Fibroblast of peridontal ligament (primary cell): ENCODE results near the gene SEPTIN5.

Experiments
- DNase-seq: peaks from one replicate; pipeline ENCODE4 v3.0.0-alpha.2; 2010; ENCODE audit errors: extremely low read depth

SEPTIN5 gene

GRCh38 chr22:19748991-19749664 is 34.8 kb downstream of the SEPTIN5 start:
- no peak for DNase-seq

GRCh38 chr22:19749876-19750275 is 35.6 kb downstream of the SEPTIN5 start:
- no peak for DNase-seq

- peak; percentile 34 for DNase-seq
Observed at GRCh38 chr22:19750507-19751490, 36.5 kb downstream of the SEPTIN5 start.

- DNase-seq, result no peak
Observed at GRCh38 chr22:19751497-19752245, 37.4 kb downstream of the SEPTIN5 start.

GRCh38 chr22:19753090-19753842 is 39.0 kb downstream of the SEPTIN5 start:
- no peak for DNase-seq

- no peak for DNase-seq
Observed at GRCh38 chr22:19753996-19754700, 39.8 kb downstream of the SEPTIN5 start.

GRCh38 chr22:19754701-19755144 is 40.4 kb downstream of the SEPTIN5 start:
- no peak for DNase-seq

GRCh38 chr22:19755145-19755710 is 40.9 kb downstream of the SEPTIN5 start:
- no peak for DNase-seq

- no peak for DNase-seq
Observed at GRCh38 chr22:19755722-19756287, 41.5 kb downstream of the SEPTIN5 start.

- DNase-seq, result no peak
Observed at GRCh38 chr22:19756288-19757128, 42.2 kb downstream of the SEPTIN5 start.

- no peak for DNase-seq
Observed at GRCh38 chr22:19757140-19757984, 43.1 kb downstream of the SEPTIN5 start.

- DNase-seq, result no peak
Observed at GRCh38 chr22:19757985-19758895, 43.9 kb downstream of the SEPTIN5 start.

GRCh38 chr22:19758896-19759426 is 44.7 kb downstream of the SEPTIN5 start:
- DNase-seq, result no peak

GRCh38 chr22:19759427-19760057 is 45.2 kb downstream of the SEPTIN5 start:
- DNase-seq, result no peak

- DNase-seq, result no peak
Observed at GRCh38 chr22:19760058-19760950, 46.0 kb downstream of the SEPTIN5 start, which contains the start of gene TBX1. Gene TBX1, plus strand, starts transcription at chr22:19760778. Its CDS starts 66 bp downstream, at chr22:19760844.
